Measurements from ENCODE around the gene PPP1R16B.

The PPP1R16B gene

DNA sequence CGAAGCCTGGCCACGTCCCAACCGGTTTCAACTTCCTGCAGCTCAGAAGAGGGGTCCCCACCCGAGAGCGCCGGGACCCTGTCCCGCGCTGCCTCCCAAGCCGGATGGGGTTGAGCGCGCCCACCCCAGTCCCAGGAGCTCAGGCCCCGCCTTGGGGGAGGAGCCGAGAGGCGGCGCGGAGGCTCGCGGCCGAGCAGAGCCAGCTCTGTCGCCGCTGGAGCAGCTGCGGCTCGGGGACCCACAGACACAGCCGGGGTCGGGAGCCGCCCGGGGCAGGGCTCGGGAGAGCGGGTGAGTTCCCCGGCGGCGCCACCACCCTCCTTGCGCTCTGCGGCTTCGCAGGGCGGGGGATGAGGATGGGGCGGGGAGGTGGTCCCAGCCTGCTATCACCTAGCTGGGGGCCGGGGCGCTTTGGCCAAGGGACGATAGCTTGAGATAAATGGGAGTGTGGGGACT is at the start of gene PPP1R16B:
PPP1R16B (plus strand) TSS at position 196 of the 456 bp plus-strand sequence. CDS start 30,229 bp downstream, outside the sequence.
- peak; percentile 40 for DNase-seq

DNA sequence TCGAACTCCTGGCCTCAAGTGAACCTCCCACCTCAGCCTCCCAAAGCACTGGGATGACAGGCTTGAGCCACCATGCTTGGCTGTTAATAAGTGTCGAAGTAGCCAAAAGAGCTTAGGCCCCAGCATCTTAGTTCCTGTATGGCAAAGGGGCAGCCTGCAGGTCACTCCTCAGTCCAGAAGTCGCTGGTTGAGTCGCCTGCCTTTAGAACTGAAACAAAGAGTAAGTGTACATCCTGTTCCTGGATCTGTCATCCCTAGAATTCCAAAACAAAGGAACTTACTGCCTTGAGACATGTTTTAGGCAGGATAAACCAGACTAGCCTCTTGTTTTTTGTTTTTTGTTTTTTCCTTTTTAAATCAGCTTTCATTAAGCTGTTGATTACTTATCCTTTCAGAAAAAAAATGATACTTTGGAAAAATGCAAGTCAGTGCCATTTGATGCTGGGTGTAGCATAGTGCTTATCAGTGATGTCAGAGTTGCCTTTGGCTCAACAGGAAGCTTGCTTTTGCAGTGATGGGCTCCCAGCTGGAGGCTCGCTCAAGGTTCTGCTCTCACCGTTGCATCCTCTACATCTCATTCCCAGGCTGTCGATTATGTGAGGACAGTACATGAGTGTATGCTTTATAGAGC is 48.2 kb upstream of the PPP1R16B start:
- DNase-seq = no peak

DNA sequence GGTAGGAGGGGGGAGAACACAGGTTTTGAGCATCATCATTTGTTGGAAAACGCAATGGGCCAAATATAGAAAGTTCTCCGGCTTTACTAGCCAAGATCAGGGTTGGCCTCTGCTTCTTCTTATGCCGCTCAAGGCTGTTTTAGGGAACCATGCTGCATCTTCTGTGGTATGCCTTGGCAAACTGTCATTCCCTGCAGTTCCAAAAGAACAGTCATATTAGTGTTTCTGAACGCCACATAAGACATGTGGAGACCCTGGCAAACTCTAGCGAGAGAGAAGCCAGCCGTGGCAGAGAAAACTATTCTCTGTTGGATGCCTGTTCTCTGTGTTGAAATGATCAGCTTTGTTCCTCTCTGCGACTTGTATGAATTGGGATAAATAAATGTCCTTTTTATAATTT is 46.4 kb upstream of the PPP1R16B start:
- no peak for DNase-seq

DNA sequence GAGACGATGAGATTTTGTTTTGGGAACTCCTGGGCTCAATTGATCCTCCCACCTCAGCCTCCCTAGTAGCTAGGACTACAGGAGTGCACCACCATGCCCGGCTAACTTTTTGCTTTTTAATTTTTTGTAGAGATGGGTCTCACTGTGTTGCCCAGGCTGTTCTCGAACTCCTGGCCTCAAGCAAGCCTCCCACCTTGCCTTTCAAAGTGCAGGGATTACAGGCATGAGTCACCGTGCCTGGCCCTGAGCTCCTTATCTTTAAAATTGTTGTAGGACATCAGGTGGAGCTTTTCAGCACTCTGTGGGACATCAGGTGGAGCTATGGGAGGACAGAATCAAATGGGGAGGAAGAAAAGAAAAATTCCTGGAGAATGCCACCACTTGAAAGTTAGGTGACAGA is 44.5 kb upstream of the PPP1R16B start:
- DNase-seq = no peak

DNA sequence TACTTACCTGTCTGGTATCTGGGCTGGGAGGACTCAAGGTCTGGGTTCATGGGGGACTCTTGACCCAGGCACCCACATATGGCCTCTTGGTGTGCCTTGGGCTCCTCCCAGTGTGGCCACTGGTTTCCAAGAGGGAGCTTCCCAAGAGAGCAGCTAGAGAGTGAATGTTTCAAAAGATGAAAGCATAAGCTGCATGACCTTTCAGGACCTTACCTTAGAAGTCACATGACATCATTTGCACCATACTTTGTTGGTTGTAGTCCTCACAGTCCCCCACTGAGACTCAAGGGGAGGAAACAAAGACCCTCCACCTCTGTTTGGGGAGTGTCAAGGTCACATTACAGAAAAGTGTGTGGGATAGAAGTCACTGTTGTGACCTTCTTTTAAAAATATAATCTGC is 43.3 kb upstream of the PPP1R16B start:
- DNase-seq = no peak

DNA sequence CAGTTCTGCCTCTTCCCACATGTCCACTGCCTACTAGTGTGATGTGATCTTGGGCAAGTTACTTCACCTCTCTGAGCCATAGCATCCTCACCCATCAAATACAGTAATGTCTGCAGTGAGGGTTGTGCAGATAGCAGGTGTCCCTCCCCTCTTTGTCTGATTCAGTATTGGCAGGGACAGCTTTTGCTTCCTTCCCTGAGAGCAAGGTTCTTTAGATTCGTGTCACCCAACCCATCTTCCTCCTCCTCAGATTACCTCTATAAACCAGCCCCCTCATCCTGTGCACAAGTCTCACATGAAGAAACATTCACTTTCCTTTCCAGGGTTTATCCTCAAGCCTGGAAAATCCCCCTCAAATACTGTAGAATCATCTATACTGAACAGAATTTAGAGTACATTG is 41.9 kb upstream of the PPP1R16B start:
- DNase-seq = no peak

DNA sequence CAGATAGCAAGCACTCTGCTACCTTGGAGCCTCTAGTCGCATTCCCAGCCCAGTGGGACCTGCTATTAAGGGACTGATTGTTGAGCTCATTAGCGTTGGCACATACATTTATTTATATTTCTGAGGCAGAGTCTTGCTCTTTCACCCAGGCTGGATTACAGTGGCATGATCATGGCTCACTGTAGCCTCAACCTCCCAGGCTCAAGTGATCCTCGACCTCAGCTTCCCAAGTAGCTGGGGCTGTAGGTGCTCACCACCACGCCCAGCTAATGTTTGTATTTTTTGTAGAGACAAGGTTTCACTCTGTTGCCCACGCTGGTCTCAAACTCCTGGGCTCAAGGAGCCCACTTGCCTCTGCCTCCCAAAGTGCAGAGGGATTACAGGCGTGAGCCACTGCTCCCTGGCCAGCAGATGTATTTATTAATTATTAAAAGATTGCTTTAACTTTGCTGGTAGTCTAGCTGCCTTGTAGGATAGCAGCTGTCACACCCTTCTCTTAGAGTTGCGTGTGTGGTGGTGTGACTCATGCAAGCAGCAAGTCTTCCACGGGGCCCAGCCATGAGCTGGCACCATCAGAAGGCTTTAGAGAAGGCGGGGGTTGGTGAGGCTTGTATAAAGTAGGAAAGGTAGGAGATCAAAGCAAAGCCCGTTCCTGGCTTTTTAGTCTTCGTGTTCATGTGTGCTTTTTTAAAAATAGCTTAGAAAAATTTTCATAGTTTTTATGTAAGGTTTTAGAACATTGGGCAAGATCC is 40.8 kb upstream of the PPP1R16B start:
- peak; percentile 76 for DNase-seq

DNA sequence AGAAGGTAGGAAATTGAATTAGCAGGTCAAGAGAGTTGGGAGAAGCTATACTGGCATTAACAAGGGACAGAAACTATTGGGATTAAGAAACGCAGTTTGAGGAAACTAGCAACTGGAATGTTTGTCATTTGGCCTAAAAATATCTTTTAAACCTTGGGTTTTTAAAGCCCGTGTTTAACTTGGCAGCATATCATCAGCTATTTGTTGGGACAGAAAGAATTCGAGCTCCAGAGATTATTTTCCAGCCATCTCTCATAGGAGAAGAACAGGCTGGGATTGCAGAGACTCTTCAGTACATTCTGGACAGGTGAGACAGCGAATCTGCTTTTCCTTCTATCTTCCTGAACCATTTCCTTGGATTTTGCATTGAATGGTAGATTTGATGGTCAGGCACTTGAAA is 39.4 kb upstream of the PPP1R16B start:
- no peak for DNase-seq

DNA sequence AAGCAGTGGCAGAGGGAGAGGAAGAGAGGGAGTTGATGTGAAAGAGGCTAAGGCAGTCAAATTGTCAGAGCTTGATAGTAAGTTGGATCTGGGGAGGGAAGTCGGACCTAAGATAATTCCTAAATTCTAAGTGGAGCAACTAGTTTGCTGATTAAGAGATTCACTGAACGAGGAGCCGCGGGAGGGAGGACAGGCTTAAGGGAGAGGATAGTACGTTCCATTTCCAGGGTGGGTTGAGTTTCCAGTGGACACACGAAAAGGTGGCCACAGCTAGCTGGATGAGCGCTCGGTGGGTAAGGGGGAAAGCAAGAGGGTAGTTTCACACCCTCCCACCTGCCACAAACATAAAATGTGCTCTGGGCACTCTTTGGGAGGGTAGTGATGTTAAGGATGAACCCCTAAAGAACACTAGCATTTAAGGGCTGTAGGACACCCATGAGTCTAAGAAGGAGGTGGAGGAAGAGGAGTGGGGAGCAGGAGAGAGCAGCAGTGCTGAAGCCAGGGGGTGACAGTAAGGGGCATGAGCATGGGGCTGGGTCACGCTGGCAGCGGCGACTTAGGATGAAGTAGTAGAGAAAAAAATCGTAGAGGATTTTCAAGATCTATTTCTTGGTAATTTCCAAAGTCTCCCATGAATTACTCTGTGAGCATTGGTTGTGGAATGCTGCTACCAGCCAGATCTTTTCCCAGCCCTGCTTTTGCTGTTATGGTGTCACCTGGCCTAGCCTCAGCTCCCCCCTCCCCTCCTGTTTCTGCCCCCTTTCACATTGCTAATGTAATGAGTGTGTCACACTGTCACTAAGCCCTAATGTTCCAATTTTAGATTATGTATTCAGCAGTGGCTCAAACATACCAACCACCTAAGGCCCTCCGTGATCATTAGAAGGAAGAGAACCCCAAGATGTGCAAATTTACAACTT is 35.9 kb upstream of the PPP1R16B start:
- DNase-seq = no peak

DNA sequence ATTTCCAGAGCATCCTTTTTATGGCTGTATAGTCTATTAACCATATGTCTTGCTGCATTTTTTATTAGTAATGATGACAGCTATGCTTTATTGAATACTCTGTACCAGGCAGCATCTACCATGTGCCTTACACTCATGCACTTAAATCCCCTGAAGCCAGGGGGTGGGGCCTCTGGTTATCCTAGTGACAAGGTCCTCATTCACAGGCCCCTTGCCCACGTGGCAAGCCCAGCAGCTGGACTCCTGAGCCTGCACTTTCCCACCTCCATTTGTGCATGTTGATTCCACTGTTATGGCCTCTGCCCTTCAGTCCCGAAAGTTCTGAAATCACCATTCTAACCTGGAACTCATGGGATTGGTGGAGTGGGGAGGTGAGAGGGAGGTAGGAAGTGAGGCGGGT is 35.0 kb upstream of the PPP1R16B start:
- DNase-seq = no peak

DNA sequence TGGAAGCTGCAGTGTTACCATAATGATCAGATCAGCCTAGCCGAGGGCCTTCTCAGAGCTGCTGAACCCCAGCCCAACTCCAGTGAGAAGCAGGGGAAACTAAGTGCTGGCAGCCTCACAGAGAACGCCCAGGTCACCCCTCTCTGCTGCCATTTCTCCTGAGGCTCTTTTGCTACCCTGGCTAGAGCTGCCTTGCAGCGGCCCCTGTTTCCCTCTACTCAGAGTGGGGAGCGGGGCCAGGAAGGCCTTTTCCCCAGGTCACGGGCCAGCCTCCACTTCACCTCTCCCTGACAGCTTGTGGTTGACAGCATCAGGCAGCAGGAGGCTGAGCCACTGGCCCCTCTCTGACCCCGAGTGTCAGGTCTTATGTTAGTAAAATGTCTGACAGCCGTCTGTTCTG is 34.5 kb upstream of the PPP1R16B start:
- no peak for DNase-seq

DNA sequence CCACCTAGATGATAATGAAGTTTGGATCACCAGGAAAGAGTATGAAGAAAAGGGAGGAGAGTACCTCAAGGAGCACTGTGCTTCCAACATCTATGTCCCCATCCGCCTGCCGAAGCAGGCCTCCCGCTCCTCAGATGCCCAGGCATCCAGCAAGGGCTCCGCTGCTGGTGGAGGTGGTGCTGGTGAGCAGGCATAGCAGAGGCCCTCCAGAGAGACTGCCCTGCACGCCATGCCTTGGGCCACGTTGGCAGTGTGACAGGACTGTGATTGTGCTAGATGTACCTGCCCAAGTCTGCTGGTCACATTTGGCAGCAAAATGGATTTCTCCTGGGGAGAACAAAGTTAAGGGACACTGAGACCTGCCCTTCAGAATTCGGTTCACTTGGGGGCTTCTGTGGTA is 33.9 kb upstream of the PPP1R16B start:
- DNase-seq = no peak

DNA sequence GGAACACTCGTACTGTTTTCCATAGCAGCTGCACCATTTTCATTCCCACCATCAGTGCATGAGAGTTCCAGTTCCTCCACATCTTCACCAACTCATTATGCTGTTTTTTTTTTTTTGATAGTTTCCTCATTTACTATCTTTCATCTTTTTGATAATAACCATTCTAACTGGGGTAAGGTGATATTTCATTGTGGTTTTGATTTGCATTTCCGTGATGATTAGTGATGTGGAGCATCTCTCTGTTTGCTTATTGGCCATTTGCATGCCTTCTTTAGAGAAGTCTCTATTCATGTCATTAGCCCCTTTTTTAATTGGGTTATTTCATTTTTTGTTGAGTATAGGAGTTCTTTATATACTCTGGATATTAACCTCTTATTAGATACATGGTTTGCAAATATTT is 31.3 kb upstream of the PPP1R16B start:
- DNase-seq = no peak

DNA sequence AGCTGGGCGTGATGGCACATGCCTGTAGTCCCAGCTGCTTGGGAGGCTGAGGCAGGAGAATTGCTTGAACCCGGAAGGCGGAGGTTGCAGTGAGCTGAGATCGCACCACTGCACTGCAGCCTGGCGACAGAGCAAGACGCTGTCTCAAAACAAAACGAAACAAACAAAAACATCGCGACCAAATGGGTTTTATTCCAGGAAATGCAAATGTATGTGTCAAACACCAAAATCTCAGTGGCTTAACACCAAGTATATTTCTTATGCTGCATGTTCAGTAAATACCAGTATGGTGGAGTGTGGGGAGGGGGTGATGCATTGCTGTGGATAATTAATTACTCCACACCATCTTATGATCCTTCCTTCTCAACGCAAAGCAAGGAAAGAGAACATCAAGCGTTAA is 29.1 kb upstream of the PPP1R16B start:
- no peak for DNase-seq

DNA sequence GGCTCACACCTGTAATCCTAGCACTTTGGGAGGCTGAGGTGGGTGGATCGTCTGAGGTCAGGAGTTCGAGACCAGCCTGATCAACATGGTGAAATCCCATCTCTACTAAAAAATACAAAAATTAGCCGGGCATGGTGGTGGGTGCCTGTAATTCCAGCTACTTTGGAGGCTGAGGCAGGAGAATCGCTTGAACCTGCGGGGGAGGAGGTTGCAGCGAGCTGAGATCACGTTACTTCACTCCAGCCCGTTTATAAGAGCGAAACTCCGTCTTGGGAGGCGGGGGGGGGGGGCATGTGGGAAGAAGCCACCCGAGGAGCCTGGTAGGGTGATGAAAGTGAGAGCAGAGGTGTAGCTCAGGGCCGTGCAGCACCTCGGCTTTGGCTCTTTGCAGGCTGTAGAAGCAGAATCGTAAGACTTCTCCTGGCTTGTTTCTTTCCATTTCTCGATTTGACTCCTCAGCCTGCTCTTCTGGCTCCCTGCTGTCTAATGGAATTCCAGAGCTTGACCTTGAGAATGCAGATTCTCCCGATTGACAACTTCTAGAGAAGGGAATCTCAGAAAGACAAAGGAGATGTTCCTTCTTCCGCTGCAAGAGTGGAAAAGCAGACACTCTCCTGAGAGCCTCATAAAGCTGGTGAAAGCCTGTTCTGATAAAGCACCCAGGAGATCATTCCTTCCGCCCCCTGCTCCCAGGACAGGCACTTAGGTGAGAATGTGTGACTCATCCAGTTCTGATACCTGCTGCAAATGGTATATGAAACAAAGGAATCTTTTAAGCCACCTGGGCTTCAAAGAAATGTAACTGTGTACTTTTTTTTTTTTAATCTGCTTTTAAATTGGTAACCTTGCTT is 26.0 kb upstream of the PPP1R16B start:
- no peak for DNase-seq

DNA sequence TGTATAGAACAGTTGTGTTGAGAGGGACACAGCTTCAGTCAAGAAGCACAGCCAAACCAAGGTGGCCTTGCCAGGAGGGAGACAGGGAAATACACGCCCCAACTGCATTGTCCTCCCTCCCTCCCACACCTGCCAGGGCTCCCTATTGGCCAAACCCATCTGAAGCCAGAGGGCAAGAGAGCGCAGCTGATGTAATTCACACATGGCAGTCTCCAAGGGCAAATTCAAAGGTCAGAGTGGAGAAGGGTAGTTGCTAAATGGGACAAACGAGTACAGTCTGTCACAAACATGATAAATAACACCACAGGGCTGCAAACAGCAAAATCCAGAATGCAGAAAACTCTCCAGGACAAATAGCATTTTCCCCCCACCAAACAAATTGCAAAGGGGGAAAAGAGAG is 23.2 kb upstream of the PPP1R16B start:
- DNase-seq = no peak

DNA sequence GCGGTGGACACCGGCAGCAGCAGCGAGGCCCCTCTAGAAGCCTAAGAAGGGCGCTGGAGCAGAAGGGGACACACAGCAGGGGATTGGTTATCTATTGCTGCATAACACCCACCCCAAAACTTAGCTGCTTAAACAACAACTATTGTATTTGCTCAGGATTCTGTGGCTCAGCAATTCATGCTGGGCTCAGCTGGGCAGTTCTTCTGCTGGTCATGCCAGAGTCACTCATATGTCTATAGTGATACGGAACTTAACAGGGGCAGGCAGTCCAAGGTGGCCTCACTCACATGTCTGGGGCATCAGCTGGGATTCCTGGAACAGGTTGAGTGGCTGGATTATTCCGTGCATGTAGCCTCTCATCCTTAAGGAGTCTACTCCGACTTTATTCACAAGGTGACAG is 17.6 kb upstream of the PPP1R16B start:
- DNase-seq = no peak

DNA sequence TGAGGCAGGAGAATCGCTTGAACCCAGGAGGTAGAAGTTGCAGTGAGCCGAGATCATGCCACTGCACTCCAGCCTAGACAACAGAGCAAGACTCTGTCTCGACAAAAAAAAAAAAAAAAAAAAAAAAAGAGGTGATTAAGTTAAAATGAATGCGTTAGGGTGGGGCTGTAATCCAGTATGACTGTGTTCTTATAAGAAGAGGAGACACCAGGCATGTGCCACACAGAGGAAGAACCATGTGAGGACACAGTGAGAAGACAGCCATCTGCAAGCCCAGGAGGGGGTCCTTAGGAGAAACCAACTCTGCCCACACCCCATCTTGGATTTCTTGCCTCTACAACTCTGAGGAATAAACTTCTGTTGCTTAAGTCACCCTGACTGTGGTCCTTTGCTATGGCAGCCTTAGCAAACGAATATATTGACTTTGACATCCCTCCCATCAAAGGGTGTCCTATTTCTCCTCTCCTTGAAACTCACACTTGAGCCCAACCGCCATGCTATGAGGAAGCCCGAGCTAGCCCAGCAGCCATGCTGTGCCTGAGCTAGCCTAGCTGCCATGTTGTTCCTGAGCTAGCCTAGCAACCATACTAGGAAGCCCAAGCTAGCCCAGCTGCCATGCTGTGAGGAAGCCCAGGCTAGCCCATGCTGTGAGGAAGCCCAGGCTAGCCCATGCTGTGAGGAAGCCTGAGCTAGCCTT is 15.8 kb upstream of the PPP1R16B start:
- no peak for DNase-seq

DNA sequence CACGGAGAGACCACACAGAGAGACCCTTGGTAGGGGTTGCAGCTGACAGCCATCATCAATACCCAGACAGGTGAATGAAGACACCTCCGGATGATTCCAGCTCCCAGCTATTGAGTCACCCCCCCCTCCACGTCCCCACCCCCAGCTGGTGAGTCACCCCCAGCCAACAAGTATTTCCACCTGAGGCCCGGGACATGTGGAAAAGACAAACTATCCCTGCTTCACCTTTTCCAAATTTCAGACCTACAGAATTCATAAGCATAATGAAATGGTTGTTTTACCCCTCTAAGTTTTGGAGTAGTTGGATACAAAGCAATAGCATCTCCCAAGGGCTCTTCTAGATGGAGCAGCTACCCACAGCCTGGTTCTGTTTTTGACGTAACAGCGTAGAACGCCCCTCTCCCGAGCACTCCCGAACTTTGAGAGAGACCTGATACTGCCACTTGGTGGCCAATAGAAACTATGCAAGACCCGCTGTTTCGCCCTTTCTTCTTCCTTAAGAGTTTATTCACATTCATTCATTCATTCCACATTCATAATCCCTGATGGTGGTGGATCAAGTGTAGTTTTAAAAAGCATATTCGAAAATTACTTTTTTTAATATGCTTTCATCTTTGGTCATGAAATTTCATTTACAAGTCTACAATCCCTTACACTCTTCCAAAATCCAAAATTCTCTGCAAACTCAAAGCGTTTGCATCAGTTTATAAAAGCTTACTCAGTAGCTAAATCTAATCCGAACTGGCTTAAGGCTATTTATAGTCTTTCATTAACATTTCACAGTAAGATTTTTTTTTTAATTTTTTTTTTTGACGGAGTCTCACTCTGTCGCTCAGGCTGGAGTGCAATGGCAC is 15.1 kb upstream of the PPP1R16B start:
- peak; percentile 60 for DNase-seq

DNA sequence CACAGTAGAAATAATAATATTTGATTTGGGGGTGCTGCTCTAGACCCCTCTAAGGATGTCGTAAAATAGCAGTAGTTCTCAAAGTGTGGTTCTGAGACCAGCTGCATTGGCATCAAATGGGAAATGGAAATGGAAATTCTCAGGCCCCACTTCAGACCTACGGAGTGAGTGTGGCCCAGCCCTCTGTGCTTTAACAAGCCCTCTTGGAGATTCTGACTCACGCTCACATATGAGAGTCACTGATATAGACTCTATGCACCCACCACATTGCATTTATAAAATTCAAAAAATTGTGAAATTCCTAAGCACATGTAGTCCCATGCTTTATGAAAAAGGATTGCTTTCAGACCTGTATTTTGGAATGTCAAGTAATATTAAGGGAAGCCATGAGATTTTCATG is 14.2 kb upstream of the PPP1R16B start:
- no peak for DNase-seq

DNA sequence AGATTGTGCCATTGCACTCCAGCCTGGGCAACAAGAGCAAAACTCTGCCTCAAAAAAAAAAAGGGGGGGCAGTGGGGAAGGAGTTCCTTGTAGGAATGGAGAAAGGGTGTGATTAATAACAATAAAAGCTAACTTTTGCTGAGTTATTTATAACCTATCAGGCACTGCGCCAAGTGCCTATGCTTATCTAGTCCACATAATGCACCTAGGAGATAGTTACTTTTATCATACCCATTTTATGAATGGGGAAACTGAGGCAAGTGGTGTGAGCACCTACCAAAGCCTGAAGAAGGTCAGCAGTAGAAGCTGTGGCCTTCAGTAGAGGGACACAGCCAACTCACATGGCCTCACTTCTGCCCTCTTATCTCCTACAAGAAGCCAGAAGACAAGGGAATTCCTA is 13.6 kb upstream of the PPP1R16B start:
- DNase-seq = no peak
